Spinal cord (tissue), 10 donors: ENCODE measurements around the gene RHOT1. TPM values are rescaled to one million over a fixed set of nuclear protein-coding genes. Genes with fewer than 3 reads are reported as not detected.

Source experiments
- DNase-seq, 6 donors: peaks; one replicate each; pipeline versions ENCODE4 v3.0.0 to v3.0.0-alpha.2; 2013 to 2015; ENCODE audit warnings: low spot score in 6 of 6, low read depth in 4 of 6
- H3K27ac ChIP-seq: one replicate; pipeline ENCODE4 v1.5.1; 2013; ENCODE audit warnings: low read depth, low read length, control low read depth
- H3K27me3 ChIP-seq: one replicate; pipeline ENCODE4 v1.6.1; 2013; ENCODE audit warnings: low read length; ENCODE audit not compliant: control insufficient read depth, insufficient read depth
- H3K36me3 ChIP-seq: one replicate; pipeline ENCODE4 v1.6.1; 2013; ENCODE audit warnings: low read length; ENCODE audit not compliant: control insufficient read depth, insufficient read depth
- H3K4me1 ChIP-seq: one replicate; pipeline ENCODE4 v1.6.1; 2013; ENCODE audit warnings: low read length; ENCODE audit not compliant: control insufficient read depth, insufficient read depth
- H3K4me3 ChIP-seq: one replicate; pipeline ENCODE4 v1.5.1; 2013; ENCODE audit warnings: low read depth, low read length, control low read depth
- H3K9me3 ChIP-seq: one replicate; pipeline ENCODE4 v1.6.1; 2013; ENCODE audit warnings: low read length; ENCODE audit not compliant: control insufficient read depth, insufficient read depth
- WGBS: methylation state at CpG from one replicate; pipeline ENCODE4 v1.1.5; 2013; ENCODE audit warnings: missing lambda C conversion rate; ENCODE audit not compliant: insufficient coverage; 5-methylcytosine and 5-hydroxymethylcytosine counted together
- polyA plus RNA-seq, 2 donors: library from polyadenylated mRNA; unstranded; fragments of 120-200 nt; gene quantifications; one replicate each; pipeline ENCODE4 v1.2.1, GENCODE V29; 2013; ENCODE audit not compliant: insufficient read length in 2 of 2
- total RNA-seq, 2 donors: library from RNA; depleted of rRNA in 1 of 2; stranded (reverse); fragments of 120-200 nt in 1 of 2; fragments of >200 nt in 1 of 2; gene quantifications; one replicate each; pipeline versions ENCODE4 v1.2.3 to v1.2.4, GENCODE V29; 2013 to 2014
- donor health status: healthy.

The RHOT1 gene
- total and polyA plus RNA-seq, 4 donors = 53.0 to 114 (median 62.1) TPM

GRCh38 chr17:32152130-32152529, 9.8 kb downstream of the RHOT1 start:
- H3K9me3 ChIP-seq = no peaks in the 10 kb centered on the region
- H3K27ac ChIP-seq = no peak overlapping the region
- 40% methylated on average over 1 of the region's 3 CpGs for WGBS
- no peak overlapping the region for H3K4me3 ChIP-seq
- H3K4me1 ChIP-seq = peaks cover 3% of the 10 kb centered on the region
- no peaks in the 10 kb centered on the region for H3K27me3 ChIP-seq
- peaks cover 19% of the 10 kb centered on the region for H3K36me3 ChIP-seq
- DNase-seq = peak in 1 of 6 donors; percentile 20

- no peak overlapping the region for H3K27ac ChIP-seq
- peak in 1 of 6 donors; percentile 20 for DNase-seq
- no peak overlapping the region for H3K4me3 ChIP-seq
- H3K27me3 ChIP-seq = no peaks in the 10 kb centered on the region
- peaks cover 45% of the 10 kb centered on the region for H3K36me3 ChIP-seq
- no CpG with 5 or more reads among the region's 3 CpGs for WGBS
- H3K9me3 ChIP-seq = no peaks in the 10 kb centered on the region
- peaks cover 4% of the 10 kb centered on the region for H3K4me1 ChIP-seq
These were observed 13.6 kb downstream of the RHOT1 start for GRCh38 chr17:32155896-32156295.

- peaks cover 48% of the 10 kb centered on the region for H3K36me3 ChIP-seq
- no peak overlapping the region for H3K4me3 ChIP-seq
- no CpG with 5 or more reads among the region's 1 CpG for WGBS
- H3K4me1 ChIP-seq = peaks cover 4% of the 10 kb centered on the region
- no peak for DNase-seq
- no peaks in the 10 kb centered on the region for H3K9me3 ChIP-seq
- no peaks in the 10 kb centered on the region for H3K27me3 ChIP-seq
- no peak overlapping the region for H3K27ac ChIP-seq
These were observed 14.4 kb downstream of the RHOT1 start for GRCh38 chr17:32156656-32157055.

- Histone ChIP-seq H3K36me3 (peaks cover 48% of the 10 kb centered on the region), H3K4me3 (no peak overlapping the region), H3K27ac (no peak overlapping the region), H3K9me3 (no peaks in the 10 kb centered on the region), H3K4me1 (peaks cover 4% of the 10 kb centered on the region), H3K27me3 (no peaks in the 10 kb centered on the region)
- WGBS = 98% methylated on average over 4 of the region's 4 CpGs
- no peak for DNase-seq
These were observed 14.9 kb downstream of the RHOT1 start for GRCh38 chr17:32157225-32157624.

- Histone ChIP-seq H3K4me3 (no peak overlapping the region), H3K27ac (no peak overlapping the region), H3K4me1 (peaks cover 4% of the 10 kb centered on the region), H3K9me3 (no peaks in the 10 kb centered on the region), H3K36me3 (peaks cover 38% of the 10 kb centered on the region), H3K27me3 (no peaks in the 10 kb centered on the region)
- WGBS = 91% methylated on average over 18 of the region's 20 CpGs
- no peak for DNase-seq
These were observed 16.7 kb downstream of the RHOT1 start for GRCh38 chr17:32158870-32159585.

GRCh38 chr17:32159586-32160438, 17.5 kb downstream of the RHOT1 start:
- H3K27ac ChIP-seq = no peak overlapping the region

GRCh38 chr17:32160526-32160925, 18.2 kb downstream of the RHOT1 start:
- 98% methylated on average over 9 of the region's 9 CpGs for WGBS
- H3K9me3 ChIP-seq = no peaks in the 10 kb centered on the region
- H3K4me3 ChIP-seq = no peak overlapping the region
- peaks cover 4% of the 10 kb centered on the region for H3K4me1 ChIP-seq
- no peak overlapping the region for H3K27ac ChIP-seq
- H3K27me3 ChIP-seq = no peaks in the 10 kb centered on the region
- peaks cover 39% of the 10 kb centered on the region for H3K36me3 ChIP-seq
- DNase-seq = no peak

More at GRCh38 chr17:32159586-32160438, 17.5 kb downstream of the RHOT1 start:
- Histone ChIP-seq H3K36me3 (peaks cover 44% of the 10 kb centered on the region), H3K27me3 (no peaks in the 10 kb centered on the region), H3K4me3 (no peak overlapping the region), H3K4me1 (peaks cover 4% of the 10 kb centered on the region), H3K9me3 (no peaks in the 10 kb centered on the region)
- no peak for DNase-seq
- 87% methylated on average over 12 of the region's 18 CpGs for WGBS

- Histone ChIP-seq H3K4me1 (peaks cover 4% of the 10 kb centered on the region), H3K36me3 (peaks cover 38% of the 10 kb centered on the region), H3K4me3 (no peak overlapping the region), H3K27me3 (no peaks in the 10 kb centered on the region), H3K9me3 (no peaks in the 10 kb centered on the region), H3K27ac (no peak overlapping the region)
- WGBS = 93% methylated on average over 6 of the region's 8 CpGs
- no peak for DNase-seq
These were observed 18.7 kb downstream of the RHOT1 start for GRCh38 chr17:32161029-32161428.

- Histone ChIP-seq H3K4me1 (peaks cover 4% of the 10 kb centered on the region), H3K9me3 (peaks cover 3% of the 10 kb centered on the region), H3K27me3 (no peaks in the 10 kb centered on the region), H3K4me3 (no peak overlapping the region), H3K36me3 (peaks cover 38% of the 10 kb centered on the region), H3K27ac (no peak overlapping the region)
- DNase-seq = no peak
- 94% methylated on average over 2 of the region's 6 CpGs for WGBS
These were observed 19.4 kb downstream of the RHOT1 start for GRCh38 chr17:32161506-32162365.
